Sigmoid colon (tissue), 4 donors: Measurements from ENCODE around the gene ACOT7.

Experiments used
- CTCF ChIP-seq, 4 experiments: fragments of 450-650 bp in 3 of 4; fragments of 200-600 bp in 1 of 4; IDR thresholded peaks; one replicate each; pipeline ENCODE4 v1.5.1; 2016 to 2019; ENCODE audit warnings: antibody characterized with exemption in 4 of 4, mild to moderate bottlenecking in 3 of 4, moderate library complexity in 2 of 4
- EP300 ChIP-seq, 4 donors: sonication (generic); formaldehyde crosslinking; IDR thresholded peaks; one replicate each; pipeline ENCODE4 v1.6.1; 2017; ENCODE audit warnings: antibody characterized with exemption in 4 of 4

GRCh38 chr1:6287431-6287886, 106.1 kb downstream of the ACOT7 start:
- no peak for TF ChIP-seq CTCF (IDR thresholded peaks at IDR 0.05)
- TF ChIP-seq EP300 (IDR thresholded peaks at IDR 0.05): no peak
